K562 (cell line): Measurements from ENCODE around the gene WTAP. TPM values are rescaled to one million over a fixed set of nuclear protein-coding genes. Genes with fewer than 3 reads are reported as not detected.
A peak's percentile ranks its signal among the peaks of the same experiment; 100 is the strongest.

Experiments
- BACH1 ChIP-seq: fragments of 200-800 bp; sonication (Bioruptor generic); IDR thresholded peaks from 2 replicates; pipeline ENCODE4 v1.6.1; 2016; ENCODE audit warnings: missing genetic modification characterization, missing compliant biosample characterization
- BRD9 ChIP-seq: fragments of 450-650 bp; IDR thresholded peaks from 2 replicates; pipeline ENCODE4 v1.6.1; 2018; ENCODE audit warnings: low read depth; ENCODE audit not compliant: partially characterized antibody
- CEBPG ChIP-seq, 3 experiments: fragments of 200-800 bp in 1 of 3; sonication (Bioruptor generic) in 1 of 3; sonication (generic) in 1 of 3; formaldehyde crosslinking in 1 of 3; IDR thresholded peaks in 2 of 3; conservative IDR thresholded peaks in 1 of 3; 2 replicates each; pipeline versions ENCODE4 v1.6.1 to v1.8.0; 2016 to 2022; ENCODE audit warnings: missing compliant biosample characterization in 2 of 3, missing genetic modification characterization in 2 of 3, mild to moderate bottlenecking in 1 of 3, missing genetic modification reagents in 1 of 3
- FOXO4 ChIP-seq: fragments of 450-650 bp; formaldehyde crosslinking; IDR thresholded peaks from 2 replicates; pipeline ENCODE4 v1.4.0; 2020; ENCODE audit warnings: mild to moderate bottlenecking, moderate library complexity
- MAFF ChIP-seq: IDR thresholded peaks from 2 replicates; pipeline ENCODE4 v1.6.1; 2012; ENCODE audit warnings: low read length, improper control_type of control experiment
- MNT ChIP-seq, 2 experiments: fragments of 450-650 bp; conservative IDR thresholded peaks; 2 replicates each; pipeline ENCODE4 v1.6.1; 2017; ENCODE audit warnings: mild to moderate bottlenecking in 2 of 2, moderate library complexity in 2 of 2
- MXI1 ChIP-seq: IDR thresholded peaks from 2 replicates; pipeline ENCODE4 v1.6.1; 2011; ENCODE audit warnings: low read depth, mild to moderate bottlenecking, improper control_type of control experiment, low read length
- SIX5 ChIP-seq, 2 experiments: IDR thresholded peaks; 2 replicates each; pipeline ENCODE4 v1.6.1; 2011; ENCODE audit warnings: low read length in 2 of 2, borderline replicate concordance in 1 of 2, low read depth in 1 of 2, mild to moderate bottlenecking in 1 of 2, moderate library complexity in 1 of 2; ENCODE audit not compliant: insufficient read depth in 1 of 2
- TBP ChIP-seq: optimal IDR thresholded peaks from 2 replicates; pipeline ENCODE3; 2011; ENCODE audit warnings: low read depth, low read length, improper control_type of control experiment
- ZNF197 ChIP-seq: fragments of 200-800 bp; sonication (Bioruptor generic); IDR thresholded peaks from 2 replicates; pipeline ENCODE4 v1.6.1; 2016; ENCODE audit warnings: low read depth, missing genetic modification characterization, missing compliant biosample characterization
- ZNF592 ChIP-seq: fragments of 450-650 bp; IDR thresholded peaks from 2 replicates; pipeline ENCODE4 v1.6.1; 2017; ENCODE audit warnings: antibody characterized with exemption, mild to moderate bottlenecking
- polyA plus RNA-seq, 8 experiments: library from polyadenylated mRNA; depleted of rRNA in 4 of 8; stranded (reverse) in 5 of 8; unstranded in 3 of 8; fragments of >200 nt; fragmentation: Nextera tagmentation in 2 of 8; fragmentation: Illumina TruSeq in 1 of 8; extraction: Ambion mirVana in 2 of 8; extraction: Trizol in 1 of 8; gene quantifications; 2 replicates each; pipeline versions ENCODE4 v1.2.1 to v1.2.3, GENCODE V29; 2011 to 2014; ENCODE audit warnings: inconsistent platforms in 1 of 8, missing spikeins in 1 of 8
- total RNA-seq, 7 experiments: library from RNA; depleted of rRNA in 6 of 7; stranded (reverse); fragments of >200 nt in 6 of 7; fragmentation: Illumina TruSeq in 2 of 7; extraction: Trizol in 2 of 7; gene quantifications; 2 replicates each; pipeline versions ENCODE4 v1.2.1 to v1.2.3, GENCODE V29; 2011 to 2021; ENCODE audit warnings: low replicate concordance in 1 of 7
- TF ChIP-seq, protein P1 (sequence below): fragments of 450-650 bp; IDR thresholded peaks from one replicate; pipeline ENCODE4 v1.6.1; 2018; ENCODE audit warnings: mild to moderate bottlenecking, moderate library complexity; ENCODE audit not compliant: partially characterized antibody

Gene WTAP
- total and polyA plus RNA-seq, 9 of the 15 experiments (the other 6 are each of a cell fraction or from before 2014, with no cell fraction given): 52.4 to 156 (median 110) TPM

DNA sequence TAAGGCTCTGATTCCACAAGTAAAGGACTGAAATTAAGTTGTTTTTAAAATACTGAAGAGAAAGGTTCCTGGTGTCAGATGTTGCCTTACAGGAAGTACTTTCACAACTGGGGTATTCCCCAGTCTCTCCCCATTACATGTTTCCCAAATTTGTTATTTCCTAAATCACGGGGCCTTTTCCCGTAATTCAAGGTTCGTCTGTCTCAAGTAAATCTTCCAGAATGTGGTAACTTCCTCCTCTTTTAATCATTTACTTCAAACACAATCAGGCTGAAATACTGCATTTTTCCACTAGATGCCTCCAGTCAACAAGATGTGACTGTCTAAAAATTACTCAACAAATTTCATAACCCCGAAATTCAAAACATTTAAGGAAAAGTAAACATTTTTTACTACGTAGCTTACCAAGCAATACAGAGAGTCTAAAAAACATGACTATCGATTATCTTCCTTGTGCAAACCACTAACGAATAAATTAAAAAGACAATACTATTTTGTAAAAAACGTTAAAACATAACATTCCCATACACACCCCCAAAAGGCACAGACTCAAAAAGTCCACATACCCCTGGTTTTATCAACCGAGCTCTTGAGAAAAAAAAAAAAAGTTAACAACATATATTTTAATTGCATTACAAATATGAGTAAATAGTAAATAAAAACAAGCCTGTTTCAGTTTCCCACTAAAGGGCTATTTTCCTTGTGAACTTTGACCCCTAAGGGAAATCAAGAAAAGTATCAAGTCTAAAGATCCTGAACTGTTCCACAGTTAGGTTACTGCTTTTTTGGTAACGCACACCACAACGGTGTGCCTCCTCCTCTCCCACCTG lies 36.0 kb upstream of the WTAP start (continued):
- no peak for TF ChIP-seq SIX5 (IDR thresholded peaks at IDR 0.05; ENCODE audit: borderline replicate concordance in 1 of 2, insufficient read depth in 1 of 2, low read depth in 1 of 2, low read length in 2 of 2)
- TF ChIP-seq CEBPG (CRISPR knock-in tag; IDR thresholded peaks at IDR 0.05): no peak
- TF ChIP-seq CEBPG (tag; conservative IDR thresholded peaks at IDR 0.05 in 1 of 2, IDR thresholded peaks at IDR 0.05 in 1 of 2): peak; percentile 91 to 96
- TF ChIP-seq ZNF197 (CRISPR knock-in tag): 0 out of 2 replicates have a peak, but pooled peaks have one; percentile 15
- 0 out of 4 replicates have a peak, but pooled peaks of 1 of the 2 experiments have one; percentile 27 for TF ChIP-seq MNT (conservative IDR thresholded peaks at IDR 0.05)
- TF ChIP-seq ZNF592: 0 out of 2 replicates have a peak, but pooled peaks have one; percentile 15
- peak; percentile 83 for TF ChIP-seq BRD9
- TF ChIP-seq, protein P1, sequence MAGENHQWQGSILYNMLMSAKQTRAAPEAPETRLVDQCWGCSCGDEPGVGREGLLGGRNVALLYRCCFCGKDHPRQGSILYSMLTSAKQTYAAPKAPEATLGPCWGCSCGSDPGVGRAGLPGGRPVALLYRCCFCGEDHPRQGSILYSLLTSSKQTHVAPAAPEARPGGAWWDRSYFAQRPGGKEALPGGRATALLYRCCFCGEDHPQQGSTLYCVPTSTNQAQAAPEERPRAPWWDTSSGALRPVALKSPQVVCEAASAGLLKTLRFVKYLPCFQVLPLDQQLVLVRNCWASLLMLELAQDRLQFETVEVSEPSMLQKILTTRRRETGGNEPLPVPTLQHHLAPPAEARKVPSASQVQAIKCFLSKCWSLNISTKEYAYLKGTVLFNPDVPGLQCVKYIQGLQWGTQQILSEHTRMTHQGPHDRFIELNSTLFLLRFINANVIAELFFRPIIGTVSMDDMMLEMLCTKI: no peak
- no peak for TF ChIP-seq TBP
- TF ChIP-seq MAFF: peak; percentile 9; the same call in 1 of the 2 replicates
- 0 out of 2 replicates have a peak, but pooled peaks have one; percentile 44 for TF ChIP-seq BACH1
- no peak for TF ChIP-seq MXI1
- TF ChIP-seq FOXO4: no peak
